DOHH2 (cell line): Measurements from ENCODE around the gene JCAD.

Experiments
- EZH2phosphoT487 ChIP-seq: fragments of 200-600 bp; sonication (generic); IDR thresholded peaks from 2 replicates; pipeline ENCODE4 v1.6.1; 2017; ENCODE audit warnings: borderline replicate concordance, mild to moderate bottlenecking, antibody characterized with exemption, low read length, moderate library complexity, mixed read lengths
- TF ChIP-seq, protein P1 (sequence below): fragments of 200-600 bp; sonication (generic); IDR thresholded peaks from one replicate; pipeline ENCODE4 v1.5.1; 2014; ENCODE audit warnings: antibody characterized with exemption, mild to moderate bottlenecking, low read depth, low read length; ENCODE audit not compliant: poor library complexity, severe bottlenecking

- TF ChIP-seq, protein P1, sequence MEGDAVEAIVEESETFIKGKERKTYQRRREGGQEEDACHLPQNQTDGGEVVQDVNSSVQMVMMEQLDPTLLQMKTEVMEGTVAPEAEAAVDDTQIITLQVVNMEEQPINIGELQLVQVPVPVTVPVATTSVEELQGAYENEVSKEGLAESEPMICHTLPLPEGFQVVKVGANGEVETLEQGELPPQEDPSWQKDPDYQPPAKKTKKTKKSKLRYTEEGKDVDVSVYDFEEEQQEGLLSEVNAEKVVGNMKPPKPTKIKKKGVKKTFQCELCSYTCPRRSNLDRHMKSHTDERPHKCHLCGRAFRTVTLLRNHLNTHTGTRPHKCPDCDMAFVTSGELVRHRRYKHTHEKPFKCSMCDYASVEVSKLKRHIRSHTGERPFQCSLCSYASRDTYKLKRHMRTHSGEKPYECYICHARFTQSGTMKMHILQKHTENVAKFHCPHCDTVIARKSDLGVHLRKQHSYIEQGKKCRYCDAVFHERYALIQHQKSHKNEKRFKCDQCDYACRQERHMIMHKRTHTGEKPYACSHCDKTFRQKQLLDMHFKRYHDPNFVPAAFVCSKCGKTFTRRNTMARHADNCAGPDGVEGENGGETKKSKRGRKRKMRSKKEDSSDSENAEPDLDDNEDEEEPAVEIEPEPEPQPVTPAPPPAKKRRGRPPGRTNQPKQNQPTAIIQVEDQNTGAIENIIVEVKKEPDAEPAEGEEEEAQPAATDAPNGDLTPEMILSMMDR: no peak
- no peak for TF ChIP-seq EZH2phosphoT487
Measured at GRCh38 chr10:30019468-30019867, 39.9 kb downstream of the JCAD start.
